Gastroesophageal sphincter (tissue), 3 donors: Measurements from ENCODE around the gene CPSF3.

Experiments
- EP300 ChIP-seq: sonication (generic); formaldehyde crosslinking; IDR thresholded peaks from one replicate; pipeline ENCODE4 v1.6.1; 2017; ENCODE audit warnings: antibody characterized with exemption, mild to moderate bottlenecking
- POLR2A ChIP-seq, 2 donors: fragments of 450-650 bp; IDR thresholded peaks; one replicate each; pipeline ENCODE4 v1.6.1; 2017; ENCODE audit warnings: antibody characterized with exemption in 2 of 2, mild to moderate bottlenecking in 2 of 2, moderate library complexity in 1 of 2
- POLR2AphosphoS5 ChIP-seq: sonication (generic); formaldehyde crosslinking; IDR thresholded peaks from one replicate; pipeline ENCODE4 v1.6.1; 2017; ENCODE audit warnings: antibody characterized with exemption
- TF ChIP-seq, protein P1 (sequence below), 4 experiments: fragments of 200-600 bp in 2 of 4; fragments of 450-650 bp in 2 of 4; sonication (generic) in 1 of 4; IDR thresholded peaks; one replicate each; pipeline ENCODE4 v1.5.1; 2017 to 2019; ENCODE audit warnings: antibody characterized with exemption in 4 of 4, mild to moderate bottlenecking in 2 of 4, moderate library complexity in 2 of 4

- no peak for TF ChIP-seq POLR2AphosphoS5
- TF ChIP-seq POLR2A (IDR thresholded peaks at IDR 0.05), result no peak
- TF ChIP-seq, protein P1, sequence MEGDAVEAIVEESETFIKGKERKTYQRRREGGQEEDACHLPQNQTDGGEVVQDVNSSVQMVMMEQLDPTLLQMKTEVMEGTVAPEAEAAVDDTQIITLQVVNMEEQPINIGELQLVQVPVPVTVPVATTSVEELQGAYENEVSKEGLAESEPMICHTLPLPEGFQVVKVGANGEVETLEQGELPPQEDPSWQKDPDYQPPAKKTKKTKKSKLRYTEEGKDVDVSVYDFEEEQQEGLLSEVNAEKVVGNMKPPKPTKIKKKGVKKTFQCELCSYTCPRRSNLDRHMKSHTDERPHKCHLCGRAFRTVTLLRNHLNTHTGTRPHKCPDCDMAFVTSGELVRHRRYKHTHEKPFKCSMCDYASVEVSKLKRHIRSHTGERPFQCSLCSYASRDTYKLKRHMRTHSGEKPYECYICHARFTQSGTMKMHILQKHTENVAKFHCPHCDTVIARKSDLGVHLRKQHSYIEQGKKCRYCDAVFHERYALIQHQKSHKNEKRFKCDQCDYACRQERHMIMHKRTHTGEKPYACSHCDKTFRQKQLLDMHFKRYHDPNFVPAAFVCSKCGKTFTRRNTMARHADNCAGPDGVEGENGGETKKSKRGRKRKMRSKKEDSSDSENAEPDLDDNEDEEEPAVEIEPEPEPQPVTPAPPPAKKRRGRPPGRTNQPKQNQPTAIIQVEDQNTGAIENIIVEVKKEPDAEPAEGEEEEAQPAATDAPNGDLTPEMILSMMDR (IDR thresholded peaks at IDR 0.05), result no peak
- TF ChIP-seq EP300, result no peak
Measured at GRCh38 chr2:9480157-9480556, 56.7 kb downstream of the CPSF3 start.
